Ureter (tissue), 1 donor: Measurements from ENCODE around the gene ACOX1. TPM values are rescaled to one million over a fixed set of nuclear protein-coding genes. Genes with fewer than 3 reads are reported as not detected.
"Not testable (repeated sequence)": the region's sequence is repeated elsewhere in the genome, so short reads cannot be mapped to it uniquely, and the experiment has no call there.

Experiments
- DNase-seq: peaks from one replicate; pipeline ENCODE4 v3.0.0-alpha.2; 2020; ENCODE audit warnings: low spot score
- total RNA-seq: library from RNA; stranded (reverse); gene quantifications from one replicate; pipeline ENCODE4 v1.2.4, GENCODE V29; 2023
- donor health status: DM: yes; HTN: yes; CAD: no.

Gene ACOX1
- total RNA-seq, 1 donor from 2014 or later, result 119 TPM

DNA sequence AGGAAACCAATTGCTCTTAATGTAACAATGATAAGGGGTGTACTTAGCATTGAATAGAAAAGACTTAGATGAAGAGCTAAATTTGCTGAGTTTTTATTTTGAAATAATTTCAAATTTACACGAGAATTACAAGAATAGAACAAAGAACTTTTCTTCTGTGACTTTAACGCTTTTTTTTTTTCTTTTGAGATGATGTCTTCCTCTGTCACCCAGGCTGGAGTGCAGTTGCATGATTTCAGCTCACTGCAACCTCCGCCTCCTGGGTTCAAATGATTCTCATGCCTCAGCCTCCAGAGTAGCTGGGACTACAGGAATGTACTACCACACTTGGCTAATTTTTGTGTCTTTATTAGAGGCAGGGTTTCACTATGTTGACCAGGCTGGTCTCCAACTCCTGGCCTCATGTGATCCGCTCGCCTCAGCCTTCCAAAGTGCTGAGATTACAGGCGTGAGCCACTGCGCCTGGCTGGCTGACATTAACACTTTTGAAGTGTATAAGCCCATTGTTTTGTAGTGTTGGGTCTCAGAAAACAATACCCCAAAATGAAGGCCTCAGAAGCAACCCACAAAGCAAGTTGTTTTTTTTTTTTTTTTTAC, 2.2 kb upstream of the ACOX1 start:
- no peak for DNase-seq

GRCh38 chr17:75980188-75981018, 1.4 kb upstream of the ACOX1 start:
- no peak for DNase-seq

- peak; percentile 52 for DNase-seq
Observed at GRCh38 chr17:75979705-75980187, 780 bp upstream of the ACOX1 start.

DNA sequence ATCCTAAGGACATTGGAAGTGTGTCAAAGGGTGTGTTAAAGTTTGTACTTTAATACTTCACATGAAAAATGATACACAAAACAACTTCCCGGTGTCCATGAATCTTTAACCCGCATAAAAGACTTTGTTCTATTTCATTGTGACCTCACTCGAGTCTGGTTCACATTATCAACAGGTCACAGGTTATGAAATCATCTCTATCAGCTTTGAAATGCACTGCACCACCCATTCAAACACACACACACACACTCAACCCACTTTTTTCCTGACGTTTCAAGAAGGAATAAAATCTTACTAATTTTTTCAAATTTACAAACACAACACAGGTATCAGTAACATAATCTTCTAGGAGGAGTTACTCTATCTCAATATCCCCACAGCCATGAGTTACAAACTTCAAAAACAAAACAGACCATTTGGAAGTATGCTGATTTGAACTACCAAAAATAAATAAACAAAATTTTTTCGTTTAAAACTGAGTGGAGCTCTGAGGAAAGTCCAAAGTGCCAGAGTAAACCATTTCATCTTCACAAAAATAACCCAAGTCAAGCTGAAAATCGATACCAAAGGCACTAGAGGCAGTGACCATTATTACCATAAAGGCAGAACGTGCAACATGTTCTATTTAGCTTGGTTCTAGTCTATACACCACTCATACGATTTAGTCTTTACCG, 2.7 kb downstream of the ACOX1 start:
- DNase-seq, result no peak

DNA sequence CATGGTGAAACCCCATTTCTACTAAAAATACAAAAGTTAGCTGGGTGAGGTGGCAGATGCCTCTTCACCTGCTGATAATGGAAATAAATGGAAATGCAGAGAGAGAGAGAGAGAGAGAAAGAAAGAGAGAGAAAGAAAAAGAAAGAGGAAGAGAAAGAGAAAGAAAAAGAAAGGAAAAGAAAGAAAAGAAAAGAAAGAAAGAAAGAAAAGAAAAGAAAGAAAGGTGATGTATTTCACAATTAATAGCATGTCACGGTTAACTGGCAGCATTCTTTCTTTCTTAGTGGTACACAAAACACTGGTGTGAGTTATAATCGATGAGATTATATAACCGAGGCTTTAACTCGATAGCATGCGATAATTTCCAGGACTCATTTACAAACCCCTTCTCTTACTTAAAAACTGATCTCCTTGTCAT, 3.2 kb downstream of the ACOX1 start:
- DNase-seq, result no peak

DNA sequence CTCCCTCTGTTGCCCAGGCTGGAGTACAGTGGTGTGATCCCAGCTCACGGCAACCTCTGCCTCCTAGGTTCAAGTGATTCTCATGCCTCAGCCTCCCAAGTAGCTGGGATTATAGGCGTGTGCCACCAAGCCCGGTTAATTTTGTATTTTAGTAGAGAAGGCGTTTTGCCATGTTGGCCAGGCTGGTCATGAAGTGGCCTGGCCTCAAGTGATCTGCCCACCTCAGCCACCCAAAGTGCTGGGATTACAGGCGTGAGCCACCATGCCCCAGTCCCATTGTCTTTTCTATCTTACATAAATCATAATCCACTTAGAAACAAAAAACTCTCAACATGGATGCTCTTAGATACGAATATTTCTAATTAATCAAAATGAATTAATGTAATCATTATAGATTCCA, 3.8 kb downstream of the ACOX1 start:
- not testable (repeated sequence) for DNase-seq

DNA sequence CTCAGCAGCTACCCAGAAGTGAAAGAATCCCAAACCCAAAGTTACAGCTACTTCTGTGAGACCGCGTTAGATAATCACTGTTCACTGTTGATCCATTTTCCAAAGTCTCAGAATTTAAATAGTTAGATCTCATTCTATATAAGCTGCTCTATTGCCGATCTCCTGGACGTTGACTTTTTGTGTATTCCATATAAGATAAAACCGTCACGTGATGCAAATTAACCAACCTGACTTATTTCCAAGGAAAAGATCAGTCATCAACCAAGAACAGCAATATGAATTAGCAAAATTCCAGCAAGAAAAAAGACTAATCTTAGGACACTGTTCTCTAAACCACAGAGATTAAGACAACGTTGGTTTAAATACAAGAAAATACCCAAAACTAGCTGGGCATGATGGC, 8.3 kb downstream of the ACOX1 start:
- DNase-seq, result no peak

DNA sequence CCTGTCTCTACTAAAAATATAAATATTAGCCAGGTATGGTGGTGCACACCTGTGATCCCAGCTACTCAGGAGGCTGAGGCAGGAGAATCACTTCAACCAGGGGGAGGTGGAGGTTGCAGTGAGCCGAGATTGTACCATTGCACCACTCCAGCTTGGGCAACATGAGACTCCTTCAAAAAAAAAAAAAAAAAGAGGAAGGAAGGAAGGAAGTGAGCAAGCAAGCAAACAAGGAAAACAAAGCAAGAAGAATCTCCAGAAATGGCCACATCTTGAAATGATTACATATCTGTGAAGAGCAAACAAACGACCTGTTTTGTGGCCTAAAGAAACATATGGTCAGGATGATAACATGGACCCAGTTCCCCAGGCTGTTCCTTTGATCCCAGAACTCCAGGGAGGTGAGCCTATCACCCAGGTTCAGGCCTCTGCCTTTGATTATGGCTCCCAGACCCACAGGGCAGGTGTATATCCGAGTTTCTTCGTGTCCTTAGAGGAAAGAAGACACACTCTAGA, 8.9 kb downstream of the ACOX1 start:
- DNase-seq, result no peak

DNA sequence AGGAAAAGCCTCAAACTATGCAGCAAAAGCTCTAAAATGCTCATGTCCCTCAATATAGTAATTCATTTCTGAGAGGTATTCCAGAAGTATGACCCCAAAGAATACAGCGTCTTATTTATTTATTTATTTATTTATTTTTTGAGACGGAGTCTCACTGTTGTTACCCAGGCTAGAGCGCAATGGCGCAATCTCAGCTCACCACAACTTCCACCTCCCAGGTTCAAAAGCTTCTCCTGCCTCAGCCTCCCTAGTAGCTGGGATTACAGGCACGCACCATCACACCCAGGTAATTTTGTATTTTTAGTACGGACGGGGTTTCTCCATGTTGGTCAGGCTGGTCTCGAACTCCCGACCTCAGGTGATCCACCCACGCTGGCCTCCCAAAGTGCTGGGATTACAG, 9.9 kb downstream of the ACOX1 start:
- DNase-seq, result not testable (repeated sequence)

DNA sequence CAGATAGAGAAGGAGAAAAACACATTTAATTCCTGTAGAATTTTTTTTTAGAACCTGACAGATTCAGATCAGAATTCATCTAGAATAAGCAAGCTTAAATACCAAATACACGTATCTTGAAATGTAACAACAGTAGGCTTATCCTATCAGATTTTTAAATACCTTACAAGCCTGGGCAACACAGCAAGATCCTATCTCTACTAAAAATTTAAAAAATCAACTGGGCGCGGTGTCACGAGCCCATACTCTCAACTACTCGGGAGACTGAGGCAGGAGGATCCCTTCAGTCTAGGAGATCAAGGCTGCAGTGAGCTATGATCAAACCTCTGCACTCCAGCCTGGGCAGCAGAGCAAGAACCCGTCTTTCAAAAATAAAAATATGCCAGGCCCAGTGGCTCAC, 13.5 kb downstream of the ACOX1 start:
- DNase-seq, result no peak

GRCh38 chr17:75959839-75960511, 19.0 kb downstream of the ACOX1 start:
- no peak for DNase-seq

GRCh38 chr17:75959051-75959838, 19.7 kb downstream of the ACOX1 start:
- DNase-seq, result no peak

- DNase-seq, result no peak
Observed at GRCh38 chr17:75950855-75951554, 28.0 kb downstream of the ACOX1 start.

- no peak for DNase-seq
Observed at GRCh38 chr17:75950421-75950820, 28.5 kb downstream of the ACOX1 start.

- DNase-seq, result no peak
Observed at GRCh38 chr17:75945211-75945610, 33.8 kb downstream of the ACOX1 start.

GRCh38 chr17:75943491-75943890, 35.5 kb downstream of the ACOX1 start:
- no peak for DNase-seq

GRCh38 chr17:75942473-75942872, 36.5 kb downstream of the ACOX1 start:
- DNase-seq, result no peak

GRCh38 chr17:75941442-75941819, 37.5 kb downstream of the ACOX1 start:
- DNase-seq, result no peak

- peak; percentile 94 for DNase-seq
Observed at GRCh38 chr17:75940727-75941441, 38.1 kb downstream of the ACOX1 start, which contains the start of gene FBF1. FBF1 (minus strand) TSS chr17:75941042; CDS start chr17:75938149, 2,893 bp downstream.

DNA sequence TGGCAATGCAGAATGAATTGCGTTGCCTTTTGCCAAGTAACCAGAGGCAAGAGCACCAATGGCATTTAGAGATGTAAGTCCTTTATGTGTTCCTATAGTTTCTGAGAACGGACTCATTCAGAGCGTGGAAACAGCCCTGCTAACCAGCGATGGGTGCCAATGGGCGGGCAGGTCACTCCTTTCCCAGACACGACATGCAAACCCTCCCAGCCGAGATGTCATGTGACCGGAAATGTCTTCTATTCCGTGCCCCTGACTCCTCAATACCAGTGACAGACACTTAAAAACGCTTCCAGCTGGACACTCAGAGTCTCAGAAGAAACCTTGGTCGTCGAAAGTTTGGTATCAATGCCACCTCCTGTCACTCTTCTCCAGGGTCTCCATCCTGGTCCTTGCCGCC, 41.3 kb downstream of the ACOX1 start:
- DNase-seq, result no peak
